Common myeloid progenitor, CD34-positive (primary cell): Measurements from ENCODE around the gene OGA.

Experiments
- CTCF ChIA-PET: fragments of 350-600 bp; sonication (Branson Sonifier 250); formaldehyde crosslinking; loops from one replicate; lab custom pipeline; 2021; ENCODE audit warnings: antibody characterized with exemption; lab: Charles Lee
- POLR2A ChIA-PET: fragments of 350-600 bp; sonication (Branson Sonifier 250); formaldehyde crosslinking; loops from one replicate; lab custom pipeline; 2021; ENCODE audit warnings: antibody characterized with exemption; lab: Charles Lee
- DNase-seq, 3 donors: peaks; one replicate each; pipeline versions ENCODE4 v3.0.0 to v3.0.0-alpha.2; 2013
- H3K27ac ChIP-seq, 2 experiments: 1 replicate in 1 of 2; 2 replicates in 1 of 2; pipeline ENCODE4 v1.7.0; 2013; ENCODE audit warnings: inconsistent platforms in 2 of 2, low read length in 2 of 2, mild to moderate bottlenecking in 2 of 2, low read depth in 1 of 2, moderate library complexity in 1 of 2; ENCODE audit not compliant: severe bottlenecking in 2 of 2, insufficient read depth in 1 of 2, poor library complexity in 1 of 2
- H3K27me3 ChIP-seq, 5 experiments: replicated peaks in 2 of 5; 1 replicate in 3 of 5; 2 replicates in 2 of 5; pipeline versions ENCODE4 v1.6.1 to v1.7.0; 2013; ENCODE audit warnings: low read length in 4 of 5, mild to moderate bottlenecking in 2 of 5, moderate library complexity in 2 of 5, inconsistent platforms in 1 of 5; ENCODE audit not compliant: insufficient read depth in 5 of 5, control insufficient read depth in 4 of 5
- H3K36me3 ChIP-seq, 4 experiments: 1 replicate in 2 of 4; 2 replicates in 2 of 4; pipeline versions ENCODE4 v1.6.1 to v1.7.0; 2013; ENCODE audit warnings: low read length in 3 of 4, control low read depth in 1 of 4, mild to moderate bottlenecking in 1 of 4; ENCODE audit not compliant: control insufficient read depth in 4 of 4, insufficient read depth in 4 of 4
- H3K4me1 ChIP-seq, 4 experiments: 1 replicate in 3 of 4; 2 replicates in 1 of 4; pipeline versions ENCODE4 v1.6.1 to v1.7.1; 2013; ENCODE audit warnings: low read length in 3 of 4, mild to moderate bottlenecking in 3 of 4, control low read depth in 1 of 4, inconsistent platforms in 1 of 4, moderate library complexity in 1 of 4; ENCODE audit not compliant: control insufficient read depth in 4 of 4, insufficient read depth in 4 of 4; ENCODE audit errors: control extremely low read depth in 1 of 4
- H3K4me3 ChIP-seq, 7 experiments: 1 replicate in 4 of 7; 2 replicates in 3 of 7; pipeline versions ENCODE4 v1.5.1 to v1.7.0; 2013; ENCODE audit warnings: mild to moderate bottlenecking in 7 of 7, low read length in 6 of 7, moderate library complexity in 6 of 7, inconsistent platforms in 2 of 7, low read depth in 2 of 7, control low read depth in 1 of 7; ENCODE audit not compliant: insufficient read depth in 4 of 7, control insufficient read depth in 1 of 7; ENCODE audit errors: extremely low read depth in 1 of 7
- H3K9me3 ChIP-seq, 5 experiments: 1 replicate in 4 of 5; 2 replicates in 1 of 5; pipeline versions ENCODE4 v1.6.1 to v1.7.1; 2013; ENCODE audit warnings: low read length in 4 of 5, mild to moderate bottlenecking in 2 of 5, inconsistent platforms in 1 of 5, low read depth in 1 of 5, moderate library complexity in 1 of 5; ENCODE audit not compliant: control insufficient read depth in 4 of 5, insufficient read depth in 2 of 5; ENCODE audit errors: control extremely low read depth in 1 of 5
- WGBS: methylation state at CpG from one replicate; pipeline ENCODE4 v1.1.5; 2013; ENCODE audit not compliant: insufficient coverage; 5-methylcytosine and 5-hydroxymethylcytosine counted together

The OGA gene

GRCh38 chr10:101824736-101825135, 6.5 kb upstream of the OGA start:
- Histone ChIP-seq H3K9me3 (no peaks in the 10 kb centered on the region), H3K36me3 (peaks cover 0 to 4% (median under 1%) of the 10 kb centered on the region in 4 experiments), H3K27me3 (no peaks in the 10 kb centered on the region), H3K4me1 (peaks cover 0 to 16% (median 9%) of the 10 kb centered on the region in 4 experiments), H3K27ac (no peak overlapping the region), H3K4me3 (no peak overlapping the region)
- 100% methylated on average over 2 of the region's 2 CpGs for WGBS
- ChIA-PET CTCF (interaction anchor here (1.2 kb wide), 1 partner anchor 13 kb away, joined by 3 read pairs; no protein-coding TSS in a partner anchor), POLR2A (no interaction called here)
- no peak for DNase-seq

GRCh38 chr10:101818872-101819633, 809 bp upstream of the OGA start:
- 28% methylated on average over 12 of the region's 14 CpGs for WGBS
- DNase-seq = no peak

GRCh38 chr10:101817337-101818118, 716 bp downstream of the OGA start:
- Histone ChIP-seq H3K27ac (peak overlapping the region; percentile 81 to 89), H3K27me3 (no peaks in the 10 kb centered on the region), H3K9me3 (no peaks in the 10 kb centered on the region), H3K36me3 (peaks cover under 1 to 6% (median 4%) of the 10 kb centered on the region in 4 experiments), H3K4me1 (peaks cover 19 to 48% (median 30%) of the 10 kb centered on the region in 4 experiments), H3K4me3 (peak overlapping the region; percentile 83 to 98 (median 96))
- CTCF ChIA-PET = interaction anchor here (0.7 to 5.8 kb wide), 7 partner anchors 10 to 179 kb away, joined by 3 to 27 read pairs (median 6); no protein-coding TSS in a partner anchor
- POLR2A ChIA-PET = interaction anchor here (1.4 kb wide), 1 partner anchor 10 kb away, joined by 4 read pairs; no protein-coding TSS in a partner anchor
- peak; percentile 59 to 84 (median 78) for DNase-seq
- 0% methylated on average over 37 of the region's 44 CpGs for WGBS

More at GRCh38 chr10:101818872-101819633, 809 bp upstream of the OGA start:
- Histone ChIP-seq H3K36me3 (peaks cover 0 to 2% (median 0%) of the 10 kb centered on the region in 4 experiments), H3K4me3 (peak overlapping the region in 6 of 7 experiments; percentile 62 to 98 (median 96)), H3K27ac (peak overlapping the region; percentile 29 to 89), H3K4me1 (peaks cover 19 to 45% (median 29%) of the 10 kb centered on the region in 4 experiments), H3K9me3 (no peaks in the 10 kb centered on the region), H3K27me3 (no peaks in the 10 kb centered on the region)
- ChIA-PET POLR2A (interaction anchor here (0.6 to 1.4 kb wide), 4 partner anchors 8 to 1820 kb away, joined by 3 to 8 read pairs (median 4); no protein-coding TSS in a partner anchor), CTCF (interaction anchor here (1.1 to 5.8 kb wide), 10 partner anchors 9 to 191 kb away, joined by 3 to 27 read pairs (median 6); no protein-coding TSS in a partner anchor)

DNA sequence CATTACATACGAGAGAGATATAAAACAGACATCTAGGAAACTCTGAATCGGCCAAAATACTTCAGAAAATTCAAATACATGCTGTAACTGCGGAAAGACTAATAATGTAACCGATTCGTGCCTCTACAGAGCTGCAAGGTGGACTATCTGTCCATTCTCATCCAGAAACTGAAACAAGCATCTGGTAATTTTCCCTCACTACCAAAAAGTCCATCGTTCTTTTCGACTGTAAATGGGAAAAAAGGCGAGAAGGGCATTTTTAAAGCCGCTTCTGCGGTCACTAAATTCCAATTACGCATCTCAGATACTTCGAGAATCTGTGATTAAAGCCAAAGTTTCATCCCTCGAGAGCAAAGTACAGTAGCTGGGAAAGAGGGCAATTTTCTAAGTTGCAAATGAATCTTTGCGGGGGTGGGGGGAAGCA, 1.3 kb downstream of the OGA start:
- no peak for DNase-seq
- ChIA-PET CTCF (interaction anchor here (5.8 kb wide), 1 partner anchor 24 kb away, joined by 27 read pairs; no protein-coding TSS in a partner anchor), POLR2A (interaction anchor here (0.7 kb wide), 1 partner anchor 1906 kb away, joined by 4 read pairs; no protein-coding TSS in a partner anchor)
- Histone ChIP-seq H3K4me1 (peaks cover 19 to 48% (median 30%) of the 10 kb centered on the region in 4 experiments), H3K9me3 (no peaks in the 10 kb centered on the region), H3K4me3 (peak overlapping the region; percentile 83 to 98 (median 96)), H3K27ac (peak overlapping the region; percentile 81 to 89), H3K27me3 (no peaks in the 10 kb centered on the region), H3K36me3 (peaks cover 5 to 12% (median 8%) of the 10 kb centered on the region in 4 experiments)
- 3% methylated on average over 10 of the region's 14 CpGs for WGBS

- peak overlapping the region; percentile 81 to 89 for H3K27ac ChIP-seq
- ChIA-PET CTCF (interaction anchor here (5.8 kb wide), 1 partner anchor 24 kb away, joined by 27 read pairs; no protein-coding TSS in a partner anchor), POLR2A (interaction anchor here (0.7 kb wide), 1 partner anchor 1907 kb away, joined by 4 read pairs; no protein-coding TSS in a partner anchor)
- peak overlapping the region in 6 of 7 experiments; percentile 83 to 98 (median 96) for H3K4me3 ChIP-seq
- H3K4me1 ChIP-seq = peaks cover 19 to 48% (median 30%) of the 10 kb centered on the region in 4 experiments
- WGBS = 0% methylated on average over 1 of the region's 5 CpGs
- no peak for DNase-seq
- no peaks in the 10 kb centered on the region for H3K9me3 ChIP-seq
- H3K27me3 ChIP-seq = no peaks in the 10 kb centered on the region
- H3K36me3 ChIP-seq = peaks cover 5 to 17% (median 11%) of the 10 kb centered on the region in 4 experiments
Observed at GRCh38 chr10:101816376-101816775, 1.9 kb downstream of the OGA start.

- 98% methylated on average over 5 of the region's 8 CpGs for WGBS
- Histone ChIP-seq H3K4me1 (peaks cover 19 to 45% (median 27%) of the 10 kb centered on the region in 4 experiments), H3K27ac (peak overlapping the region in 1 of 2 experiments; percentile 43)
Observed at GRCh38 chr10:101814466-101815071, 3.7 kb downstream of the OGA start.

More at GRCh38 chr10:101814466-101815071, 3.7 kb downstream of the OGA start:
- ChIA-PET CTCF (interaction anchor here (5.8 kb wide), 1 partner anchor 26 kb away, joined by 27 read pairs; no protein-coding TSS in a partner anchor), POLR2A (interaction anchor here (0.6 kb wide), 1 partner anchor 840 kb away, joined by 4 read pairs; no protein-coding TSS in a partner anchor)
- DNase-seq = no peak
- peaks cover 13 to 27% (median 19%) of the 10 kb centered on the region in 4 experiments for H3K36me3 ChIP-seq
- no peaks in the 10 kb centered on the region for H3K9me3 ChIP-seq
- peak overlapping the region in 4 of 7 experiments; percentile 19 to 98 (median 96) for H3K4me3 ChIP-seq
- no peaks in the 10 kb centered on the region for H3K27me3 ChIP-seq
